Stromal cell of bone marrow (primary cell): ENCODE results near the gene DBNL.
"Not testable (repeated sequence)": the region's sequence is repeated elsewhere in the genome, so short reads cannot be mapped to it uniquely, and the experiment has no call there.

Experiments
- DNase-seq: peaks from one replicate; pipeline ENCODE4 v3.0.0-alpha.2; 2012; ENCODE audit warnings: low read depth

Gene DBNL

GRCh38 chr7:44044315-44045225 lies at the start of gene DBNL:
DBNL (plus strand) TSS chr7:44044702; CDS start chr7:44044738, 36 bp downstream.
- DNase-seq: peak; percentile 73

- not testable (repeated sequence) for DNase-seq
Measured at GRCh38 chr7:43997532-43997931, 47.0 kb upstream of the DBNL start, which contains the start of gene SPDYE1. SPDYE1 (plus strand) TSS chr7:43997897; CDS start chr7:43999950, 2,053 bp downstream.

DNA sequence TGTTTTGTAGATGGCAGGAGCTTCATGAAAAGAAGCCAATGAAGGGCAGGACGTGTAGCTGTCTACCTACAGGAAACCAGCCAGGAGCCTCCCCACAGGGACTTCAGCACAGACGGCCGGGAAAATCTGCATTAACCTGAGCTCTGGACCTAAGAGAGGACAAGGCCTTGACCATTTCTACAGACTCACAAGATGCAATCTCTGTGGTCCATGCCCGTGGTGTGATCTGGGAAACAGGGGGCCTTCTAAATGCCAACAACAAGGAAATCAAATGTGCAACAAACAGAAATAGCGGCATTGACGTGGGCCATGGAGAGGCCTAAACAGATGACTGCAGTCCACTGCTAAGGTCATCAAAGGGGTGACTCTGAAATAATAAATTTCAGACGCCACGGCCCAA lies 32.4 kb upstream of the DBNL start:
- not testable (repeated sequence) for DNase-seq

- not testable (repeated sequence) for DNase-seq
Measured at GRCh38 chr7:44015090-44015489, 29.4 kb upstream of the DBNL start.

- DNase-seq: peak; percentile 92
Measured at GRCh38 chr7:44018857-44019807, 25.4 kb upstream of the DBNL start.

- not testable (repeated sequence) for DNase-seq
Measured at GRCh38 chr7:44019825-44020224, 24.7 kb upstream of the DBNL start.

GRCh38 chr7:44022069-44022468 lies 22.4 kb upstream of the DBNL start:
- not testable (repeated sequence) for DNase-seq

GRCh38 chr7:44022796-44023467 lies 21.6 kb upstream of the DBNL start:
- not testable (repeated sequence) for DNase-seq

DNA sequence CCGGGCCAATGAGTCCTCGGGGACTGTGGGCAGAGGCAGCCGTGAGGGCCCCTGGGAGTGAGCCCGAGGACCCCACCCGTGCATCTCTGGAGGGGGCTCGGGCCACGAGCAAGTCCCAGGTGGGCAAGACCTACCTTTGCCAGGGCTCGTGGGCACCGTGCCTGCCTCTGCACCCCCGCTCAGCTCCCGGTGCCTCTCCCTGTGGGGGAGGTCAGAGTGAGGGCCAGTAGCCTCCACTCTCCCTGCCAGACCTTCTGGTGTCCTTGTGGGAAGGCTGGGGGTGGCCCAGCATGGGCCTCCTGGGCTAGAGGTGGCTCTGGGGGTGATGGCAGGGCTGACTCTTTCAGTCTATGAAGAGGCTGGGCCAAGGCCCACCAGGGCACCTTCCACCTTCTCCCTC lies 15.1 kb upstream of the DBNL start:
- DNase-seq: not testable (repeated sequence)

DNA sequence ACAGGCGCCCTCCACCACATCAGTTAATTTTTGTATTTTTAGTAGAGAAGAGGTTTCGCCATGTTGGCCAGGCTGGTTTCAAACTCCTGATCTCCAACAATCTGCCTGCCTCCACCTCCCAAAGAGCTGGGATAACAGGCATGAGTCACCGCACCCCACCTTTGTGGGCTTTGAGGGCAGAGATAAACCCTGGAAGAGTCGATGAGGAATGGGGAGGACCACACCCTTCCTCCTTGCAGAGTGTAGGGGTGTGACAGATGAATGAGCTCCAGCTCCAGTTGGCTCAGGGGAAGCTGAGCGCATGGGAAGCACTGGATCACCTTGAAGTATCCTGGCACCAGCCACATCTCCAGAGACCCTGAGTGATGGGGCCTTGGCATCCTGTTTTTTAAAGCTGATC lies 14.5 kb upstream of the DBNL start:
- not testable (repeated sequence) for DNase-seq

GRCh38 chr7:44031319-44031718 lies 13.2 kb upstream of the DBNL start:
- DNase-seq: not testable (repeated sequence)

- DNase-seq: not testable (repeated sequence)
Measured at GRCh38 chr7:44032031-44032430, 12.5 kb upstream of the DBNL start.

DNA sequence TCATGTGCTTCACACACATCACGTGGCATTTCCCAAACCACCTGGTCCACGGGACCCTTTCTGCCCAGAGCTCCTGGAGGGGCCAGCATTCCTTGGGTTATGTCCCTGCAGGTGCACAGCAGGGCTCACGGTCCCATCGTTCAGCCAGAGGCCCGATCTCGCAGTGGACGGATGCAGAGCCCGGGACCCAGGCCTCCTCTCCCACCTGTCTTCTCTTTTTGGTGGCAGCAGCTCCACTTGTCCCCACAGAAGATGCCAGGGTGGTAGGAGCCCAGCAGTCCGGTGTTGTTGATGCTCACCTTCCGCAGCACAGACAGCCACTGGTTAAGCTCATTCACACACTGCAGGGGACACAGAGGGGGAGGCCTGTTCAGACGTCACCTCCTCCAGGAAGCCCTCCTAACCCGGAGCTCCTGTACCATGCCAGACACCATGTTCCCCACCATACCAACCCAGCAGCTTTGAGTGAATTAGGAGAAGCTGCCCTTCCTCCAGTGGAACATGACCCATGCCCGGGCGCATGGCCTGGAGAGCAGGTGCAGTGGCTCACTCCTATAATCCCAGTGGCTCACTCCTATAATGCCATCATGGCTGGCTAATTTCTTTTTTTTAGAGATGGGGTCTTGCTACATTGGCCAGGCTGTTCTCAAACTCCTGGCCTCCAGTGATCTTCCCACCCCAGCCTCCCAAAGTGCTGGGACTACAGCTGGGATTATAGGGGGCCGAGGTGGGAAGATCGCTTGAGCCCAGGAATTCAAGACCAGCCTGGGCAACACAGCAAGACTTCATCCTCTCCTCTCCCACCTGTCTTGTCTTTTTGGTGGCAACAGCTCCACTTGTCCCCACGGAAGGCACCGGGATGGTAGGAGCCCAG lies 10.3 kb upstream of the DBNL start:
- DNase-seq: not testable (repeated sequence)

- not testable (repeated sequence) for DNase-seq
Measured at GRCh38 chr7:44036364-44036763, 8.1 kb upstream of the DBNL start.

DNA sequence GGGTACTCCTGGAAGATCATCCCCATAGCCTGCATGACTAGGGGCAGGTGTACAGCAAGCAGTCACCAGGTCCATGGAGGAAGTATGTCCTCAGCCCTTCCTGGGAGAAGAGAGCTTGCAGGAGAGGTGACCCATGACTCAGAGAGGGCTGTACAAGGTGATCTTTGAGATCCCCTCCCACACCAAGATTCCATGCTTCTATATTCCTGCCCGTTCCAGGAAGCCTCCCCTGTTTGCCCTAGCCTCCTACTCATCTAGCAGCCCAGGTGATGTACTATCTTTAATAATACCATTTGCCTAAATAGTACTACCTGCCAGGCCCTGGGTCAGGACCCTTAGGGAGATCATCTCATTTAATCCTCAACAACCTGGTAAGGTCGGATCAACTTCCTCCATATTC lies 6.6 kb upstream of the DBNL start:
- not testable (repeated sequence) for DNase-seq

DNA sequence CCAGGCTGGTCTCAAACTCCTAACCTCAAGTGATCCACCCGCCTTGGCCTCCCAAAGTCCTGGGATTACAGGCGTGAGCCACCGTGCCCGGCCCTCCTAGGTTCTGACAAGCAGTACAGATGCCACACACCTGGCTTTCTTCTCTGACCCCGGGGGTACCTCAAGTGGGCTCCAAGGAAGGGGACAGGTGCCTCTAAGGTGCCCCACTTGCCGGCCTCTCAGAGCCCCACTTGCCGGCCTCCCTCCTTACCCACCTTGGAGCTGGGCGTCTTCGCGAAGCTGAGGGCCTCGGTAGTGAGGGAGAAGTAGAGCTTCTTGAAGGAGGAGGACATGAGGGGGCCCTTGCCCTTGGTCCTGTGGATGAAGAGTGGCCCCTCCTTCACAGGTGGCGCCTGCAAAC lies 5.9 kb upstream of the DBNL start:
- not testable (repeated sequence) for DNase-seq

DNA sequence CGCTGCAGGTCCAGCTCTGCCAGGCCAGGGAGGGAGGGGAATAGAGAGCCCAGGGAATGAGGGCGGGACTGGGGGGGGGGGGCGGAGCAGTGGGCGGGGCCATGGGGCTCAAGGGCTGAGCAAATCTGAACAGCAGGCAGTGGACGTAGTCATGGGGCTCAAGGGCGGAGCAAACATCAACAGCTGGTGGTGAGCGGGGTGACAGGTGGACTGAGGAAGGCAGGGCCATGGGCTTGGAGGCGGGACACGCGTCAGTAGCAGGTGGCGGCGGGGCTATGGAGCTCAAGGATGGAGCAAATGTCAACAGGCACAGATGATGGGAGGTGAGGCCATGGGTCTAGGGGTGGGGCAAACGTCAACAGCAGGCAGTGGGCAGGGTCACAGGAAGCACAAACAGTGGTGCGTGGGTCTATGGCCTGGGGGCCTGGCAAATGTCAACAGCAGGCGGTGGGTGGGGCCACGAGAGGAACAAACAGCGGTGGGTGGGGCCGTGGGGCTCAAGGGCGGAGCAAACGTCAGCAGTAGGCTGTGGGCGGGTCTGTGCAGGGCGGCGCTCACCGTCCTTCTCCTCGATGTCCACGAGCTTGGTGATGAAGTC lies 5.4 kb upstream of the DBNL start:
- not testable (repeated sequence) for DNase-seq

- not testable (repeated sequence) for DNase-seq
Measured at GRCh38 chr7:44039800-44040492, 4.6 kb upstream of the DBNL start.

GRCh38 chr7:44040493-44040891 lies 4.0 kb upstream of the DBNL start:
- not testable (repeated sequence) for DNase-seq

DNA sequence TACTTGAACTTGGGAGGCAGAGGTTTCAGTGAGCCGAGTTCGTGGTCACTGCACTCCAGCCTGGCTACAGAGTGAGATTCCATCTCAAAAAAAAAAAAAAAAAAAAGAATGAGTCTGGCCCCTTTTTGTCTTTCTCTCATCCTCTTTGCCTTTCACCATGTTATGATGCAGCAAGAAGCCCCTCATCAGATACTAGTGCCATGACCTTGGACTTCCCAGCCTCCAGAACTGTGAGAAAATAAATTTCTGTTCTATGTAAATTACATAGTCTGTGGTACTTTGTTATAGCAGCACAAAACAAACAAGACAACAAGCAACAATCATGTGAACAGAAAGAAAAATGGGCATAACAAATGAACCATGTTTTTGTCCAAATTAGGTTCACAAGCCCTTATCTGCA lies 2.3 kb upstream of the DBNL start:
- no peak for DNase-seq
